ENCODE measurements around the gene PAOX.

The PAOX gene

GRCh38 chr10:133336118-133336576 is 42.9 kb upstream of the PAOX start:
- 5% methylated on average over 31 of the region's 41 CpGs for WGBS (ENCODE audit: insufficient coverage)
- no peak overlapping the region for H3K27ac ChIP-seq (ENCODE audit: insufficient read depth in 1 of 2, low read depth in 1 of 2, low read length in 2 of 2, poor library complexity in 1 of 2, severe bottlenecking in 2 of 2)
- H3K36me3 ChIP-seq (ENCODE audit: control insufficient read depth in 4 of 4, insufficient read depth in 4 of 4, low read length in 3 of 4): no peaks in the 10 kb centered on the region
- POLR2A ChIA-PET: interaction anchor here (1.2 to 1.4 kb wide), 2 partner anchors 21 to 37 kb away, joined by 3 to 6 read pairs; partner anchors contain the start of genes ECHS1 and FUOM
- DNase-seq: no peak
- CTCF ChIA-PET: no interaction called here
- peaks cover 5 to 90% (median 25%) of the 10 kb centered on the region in 5 experiments for H3K27me3 ChIP-seq (replicated peaks in 2 of 5; ENCODE audit: control insufficient read depth in 4 of 5, insufficient read depth in 5 of 5, low read length in 4 of 5)
- H3K9me3 ChIP-seq (ENCODE audit: control extremely low read depth in 1 of 5, control insufficient read depth in 4 of 5, insufficient read depth in 2 of 5, low read depth in 1 of 5, low read length in 4 of 5): peaks cover 0 to 6% (median 4%) of the 10 kb centered on the region in 5 experiments
- H3K4me3 ChIP-seq (ENCODE audit: control insufficient read depth in 1 of 7, extremely low read depth in 1 of 7, insufficient read depth in 4 of 7, low read depth in 2 of 7, low read length in 6 of 7): peak overlapping the region in 3 of 7 experiments; percentile 53 to 60 (median 58)
- peaks cover 0 to 32% (median 26%) of the 10 kb centered on the region in 4 experiments for H3K4me1 ChIP-seq (ENCODE audit: control extremely low read depth in 1 of 4, control insufficient read depth in 4 of 4, insufficient read depth in 4 of 4, low read length in 3 of 4)

GRCh38 chr10:133336577-133337369 is 42.3 kb upstream of the PAOX start, which contains the start of gene CALY:
TSS of gene CALY (minus strand) at chr10:133336896. CDS start at chr10:133328989, 7,907 bp downstream.
- peak; percentile 89 to 97 (median 97) for DNase-seq
- Histone ChIP-seq H3K27ac (ENCODE audit: insufficient read depth in 1 of 2, low read depth in 1 of 2, low read length in 2 of 2, poor library complexity in 1 of 2, severe bottlenecking in 2 of 2) (no peak within 1 kb of the TSS), H3K9me3 (ENCODE audit: control extremely low read depth in 1 of 5, control insufficient read depth in 4 of 5, insufficient read depth in 2 of 5, low read depth in 1 of 5, low read length in 4 of 5) (peaks cover 0 to 6% (median 4%) of the 10 kb centered on the region in 5 experiments), H3K4me1 (ENCODE audit: control extremely low read depth in 1 of 4, control insufficient read depth in 4 of 4, insufficient read depth in 4 of 4, low read length in 3 of 4) (peaks cover 0 to 32% (median 26%) of the 10 kb centered on the region in 4 experiments), H3K27me3 (replicated peaks in 2 of 5; ENCODE audit: control insufficient read depth in 4 of 5, insufficient read depth in 5 of 5, low read length in 4 of 5) (peaks cover 5 to 90% (median 19%) of the 10 kb centered on the region in 5 experiments), H3K4me3 (ENCODE audit: control insufficient read depth in 1 of 7, extremely low read depth in 1 of 7, insufficient read depth in 4 of 7, low read depth in 2 of 7, low read length in 6 of 7) (peak within 1 kb of the TSS in 3 of 7 experiments; percentile 53 to 60 (median 58)), H3K36me3 (ENCODE audit: control insufficient read depth in 4 of 4, insufficient read depth in 4 of 4, low read length in 3 of 4) (no peaks in the 10 kb centered on the region)
- CTCF ChIA-PET: no interaction called here
- WGBS (ENCODE audit: insufficient coverage): 6% methylated on average over 32 of the region's 63 CpGs
- POLR2A ChIA-PET: interaction anchor here (1.2 to 1.4 kb wide), 2 partner anchors 21 to 37 kb away, joined by 3 to 6 read pairs; partner anchors contain the start of genes ECHS1 and FUOM

- DNase-seq: no peak
- CTCF ChIA-PET: no interaction called here
- Histone ChIP-seq H3K36me3 (ENCODE audit: control insufficient read depth in 4 of 4, insufficient read depth in 4 of 4, low read length in 3 of 4) (no peaks in the 10 kb centered on the region), H3K4me3 (ENCODE audit: control insufficient read depth in 1 of 7, extremely low read depth in 1 of 7, insufficient read depth in 4 of 7, low read depth in 2 of 7, low read length in 6 of 7) (peak overlapping the region in 1 of 7 experiments; percentile 16), H3K9me3 (ENCODE audit: control extremely low read depth in 1 of 5, control insufficient read depth in 4 of 5, insufficient read depth in 2 of 5, low read depth in 1 of 5, low read length in 4 of 5) (peaks cover 0 to 6% (median 4%) of the 10 kb centered on the region in 5 experiments), H3K27ac (ENCODE audit: insufficient read depth in 1 of 2, low read depth in 1 of 2, low read length in 2 of 2, poor library complexity in 1 of 2, severe bottlenecking in 2 of 2) (no peak overlapping the region), H3K27me3 (replicated peaks in 2 of 5; ENCODE audit: control insufficient read depth in 4 of 5, insufficient read depth in 5 of 5, low read length in 4 of 5) (peaks cover 4 to 87% (median 18%) of the 10 kb centered on the region in 5 experiments), H3K4me1 (ENCODE audit: control extremely low read depth in 1 of 4, control insufficient read depth in 4 of 4, insufficient read depth in 4 of 4, low read length in 3 of 4) (peaks cover 0 to 32% (median 26%) of the 10 kb centered on the region in 4 experiments)
- WGBS (ENCODE audit: insufficient coverage): 81% methylated on average over 3 of the region's 3 CpGs
- POLR2A ChIA-PET: no interaction called here
These were observed 41.7 kb upstream of the PAOX start for GRCh38 chr10:133337370-133337725.

- POLR2A ChIA-PET: no interaction called here
- Histone ChIP-seq H3K9me3 (ENCODE audit: control extremely low read depth in 1 of 5, control insufficient read depth in 4 of 5, insufficient read depth in 2 of 5, low read depth in 1 of 5, low read length in 4 of 5) (peaks cover 0 to 6% (median 4%) of the 10 kb centered on the region in 5 experiments), H3K27me3 (replicated peaks in 2 of 5; ENCODE audit: control insufficient read depth in 4 of 5, insufficient read depth in 5 of 5, low read length in 4 of 5) (peaks cover 0 to 86% (median 17%) of the 10 kb centered on the region in 5 experiments), H3K4me1 (ENCODE audit: control extremely low read depth in 1 of 4, control insufficient read depth in 4 of 4, insufficient read depth in 4 of 4, low read length in 3 of 4) (peaks cover 0 to 32% (median 27%) of the 10 kb centered on the region in 4 experiments), H3K4me3 (ENCODE audit: control insufficient read depth in 1 of 7, extremely low read depth in 1 of 7, insufficient read depth in 4 of 7, low read depth in 2 of 7, low read length in 6 of 7) (no peak overlapping the region), H3K36me3 (ENCODE audit: control insufficient read depth in 4 of 4, insufficient read depth in 4 of 4, low read length in 3 of 4) (no peaks in the 10 kb centered on the region), H3K27ac (ENCODE audit: insufficient read depth in 1 of 2, low read depth in 1 of 2, low read length in 2 of 2, poor library complexity in 1 of 2, severe bottlenecking in 2 of 2) (no peak overlapping the region)
- CTCF ChIA-PET: no interaction called here
- 96% methylated on average over 10 of the region's 10 CpGs for WGBS (ENCODE audit: insufficient coverage)
- DNase-seq: no peak
These were observed 40.7 kb upstream of the PAOX start for GRCh38 chr10:133338080-133339071.

GRCh38 chr10:133339708-133340380 is 39.2 kb upstream of the PAOX start:
- CTCF ChIA-PET: no interaction called here
- peaks cover 0 to 84% (median 17%) of the 10 kb centered on the region in 5 experiments for H3K27me3 ChIP-seq (replicated peaks in 2 of 5; ENCODE audit: control insufficient read depth in 4 of 5, insufficient read depth in 5 of 5, low read length in 4 of 5)

GRCh38 chr10:133341983-133342382 is 37.1 kb upstream of the PAOX start:
- Histone ChIP-seq H3K27ac (ENCODE audit: insufficient read depth in 1 of 2, low read depth in 1 of 2, low read length in 2 of 2, poor library complexity in 1 of 2, severe bottlenecking in 2 of 2) (no peak overlapping the region), H3K27me3 (replicated peaks in 2 of 5; ENCODE audit: control insufficient read depth in 4 of 5, insufficient read depth in 5 of 5, low read length in 4 of 5) (peaks cover 0 to 83% (median 17%) of the 10 kb centered on the region in 5 experiments), H3K36me3 (ENCODE audit: control insufficient read depth in 4 of 4, insufficient read depth in 4 of 4, low read length in 3 of 4) (no peaks in the 10 kb centered on the region), H3K4me1 (ENCODE audit: control extremely low read depth in 1 of 4, control insufficient read depth in 4 of 4, insufficient read depth in 4 of 4, low read length in 3 of 4) (peaks cover 0 to 11% (median 5%) of the 10 kb centered on the region in 4 experiments), H3K9me3 (ENCODE audit: control extremely low read depth in 1 of 5, control insufficient read depth in 4 of 5, insufficient read depth in 2 of 5, low read depth in 1 of 5, low read length in 4 of 5) (peaks cover 0 to 8% (median 0%) of the 10 kb centered on the region in 5 experiments), H3K4me3 (ENCODE audit: control insufficient read depth in 1 of 7, extremely low read depth in 1 of 7, insufficient read depth in 4 of 7, low read depth in 2 of 7, low read length in 6 of 7) (no peak overlapping the region)
- WGBS (ENCODE audit: insufficient coverage): 93% methylated on average over 4 of the region's 4 CpGs
- no peak for DNase-seq
- POLR2A ChIA-PET: no interaction called here
- CTCF ChIA-PET: no interaction called here

More at GRCh38 chr10:133339708-133340380, 39.2 kb upstream of the PAOX start:
- POLR2A ChIA-PET: no interaction called here
- no peak overlapping the region for H3K27ac ChIP-seq (ENCODE audit: insufficient read depth in 1 of 2, low read depth in 1 of 2, low read length in 2 of 2, poor library complexity in 1 of 2, severe bottlenecking in 2 of 2)
- H3K4me1 ChIP-seq (ENCODE audit: control extremely low read depth in 1 of 4, control insufficient read depth in 4 of 4, insufficient read depth in 4 of 4, low read length in 3 of 4): peaks cover 0 to 29% (median 26%) of the 10 kb centered on the region in 4 experiments
- H3K36me3 ChIP-seq (ENCODE audit: control insufficient read depth in 4 of 4, insufficient read depth in 4 of 4, low read length in 3 of 4): no peaks in the 10 kb centered on the region
- H3K9me3 ChIP-seq (ENCODE audit: control extremely low read depth in 1 of 5, control insufficient read depth in 4 of 5, insufficient read depth in 2 of 5, low read depth in 1 of 5, low read length in 4 of 5): peaks cover 0 to 2% (median under 1%) of the 10 kb centered on the region in 5 experiments
- no peak for DNase-seq
- no peak overlapping the region for H3K4me3 ChIP-seq (ENCODE audit: control insufficient read depth in 1 of 7, extremely low read depth in 1 of 7, insufficient read depth in 4 of 7, low read depth in 2 of 7, low read length in 6 of 7)
- 90% methylated on average over 13 of the region's 13 CpGs for WGBS (ENCODE audit: insufficient coverage)
